Measurements from ENCODE around the gene SRSF12. TPM values are rescaled to one million over a fixed set of nuclear protein-coding genes. Genes with fewer than 3 reads are reported as not detected.

The SRSF12 gene
- 0.41 TPM for polyA plus RNA-seq

DNA sequence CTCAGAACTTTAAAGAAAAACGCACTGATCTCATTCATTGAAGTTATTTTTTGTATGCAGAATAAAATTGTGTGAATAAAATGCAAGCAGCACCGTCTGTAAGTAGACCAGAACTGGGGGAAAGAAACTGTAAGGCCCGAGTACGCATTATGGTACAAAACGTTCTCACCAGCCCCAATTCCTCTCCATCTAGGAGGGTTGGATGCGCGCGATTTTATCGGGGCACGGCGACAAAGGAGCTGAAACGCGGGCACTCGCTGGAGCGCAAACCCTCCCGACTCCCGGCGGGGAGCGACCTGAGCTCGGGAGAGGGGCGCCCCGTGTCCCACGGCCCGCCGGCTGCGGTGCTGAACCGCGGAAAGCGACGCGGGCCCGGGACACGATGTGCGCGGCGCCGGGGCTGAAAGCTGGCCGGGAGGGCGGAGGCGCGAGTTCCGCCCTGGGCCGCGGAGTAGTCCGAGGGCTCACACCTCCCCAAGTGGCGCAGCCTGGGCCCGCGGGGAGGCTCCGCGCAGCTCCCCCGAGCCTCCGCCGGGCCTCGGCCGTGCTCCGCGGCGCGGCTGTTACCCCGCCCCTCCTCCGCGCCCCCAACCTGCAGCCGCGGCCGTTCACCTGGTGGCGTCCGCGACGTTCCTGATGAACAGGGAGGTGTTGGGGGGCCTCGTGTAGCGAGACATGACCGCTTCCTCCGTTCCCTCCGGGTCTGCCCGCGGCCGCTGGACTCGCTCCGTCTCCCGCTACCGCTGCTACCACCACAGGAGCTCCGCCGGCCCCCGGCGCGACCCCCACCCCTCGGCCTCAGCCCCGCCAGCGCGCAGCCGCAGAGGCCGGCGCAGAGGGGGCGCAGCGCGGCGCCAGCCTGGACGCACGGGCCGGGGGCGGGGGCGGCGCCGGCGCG lies at the start of gene SRSF12:
TSS of gene SRSF12 (minus strand) at position 861 of the 898 bp plus-strand sequence. CDS start at position 677, 184 bp downstream.
- H3K27ac Mint-ChIP-seq: peak within 1 kb of the TSS in 1 of 3 donors; percentile 23
- no peaks in the 10 kb centered on the region for H3K9me3 Mint-ChIP-seq
- H3K36me3 Mint-ChIP-seq: peaks cover 2% of the 10 kb centered on the region
- peak within 1 kb of the TSS; percentile 84 to 95 (median 88) for H3K4me3 Mint-ChIP-seq
- H3K4me1 Mint-ChIP-seq: peaks cover 6 to 7% (median 6%) of the 10 kb centered on the region in 3 donors
- peaks cover 5% of the 10 kb centered on the region for H3K27me3 Mint-ChIP-seq

DNA sequence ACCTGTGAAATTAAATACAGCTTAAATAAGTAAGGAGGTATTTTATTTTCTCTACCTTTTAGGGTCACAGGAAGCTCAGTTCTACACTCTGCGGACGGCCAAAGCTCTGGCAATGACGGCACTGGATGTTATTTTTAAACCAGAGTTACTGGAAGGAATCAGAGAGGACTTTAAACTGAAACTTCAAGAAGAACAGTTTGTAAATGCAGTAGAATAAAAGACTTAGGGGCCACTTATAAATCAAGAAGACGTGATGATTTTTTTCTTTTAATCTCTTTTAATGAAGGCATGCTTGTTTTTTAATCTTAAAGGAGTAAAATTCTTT lies 44.1 kb upstream of the SRSF12 start:
- Mint-ChIP-seq H3K27ac (no peak overlapping the region), H3K36me3 (peaks cover 16% of the 10 kb centered on the region), H3K27me3 (no peaks in the 10 kb centered on the region), H3K4me1 (no peaks in the 10 kb centered on the region), H3K9me3 (no peaks in the 10 kb centered on the region), H3K4me3 (no peak overlapping the region)

DNA sequence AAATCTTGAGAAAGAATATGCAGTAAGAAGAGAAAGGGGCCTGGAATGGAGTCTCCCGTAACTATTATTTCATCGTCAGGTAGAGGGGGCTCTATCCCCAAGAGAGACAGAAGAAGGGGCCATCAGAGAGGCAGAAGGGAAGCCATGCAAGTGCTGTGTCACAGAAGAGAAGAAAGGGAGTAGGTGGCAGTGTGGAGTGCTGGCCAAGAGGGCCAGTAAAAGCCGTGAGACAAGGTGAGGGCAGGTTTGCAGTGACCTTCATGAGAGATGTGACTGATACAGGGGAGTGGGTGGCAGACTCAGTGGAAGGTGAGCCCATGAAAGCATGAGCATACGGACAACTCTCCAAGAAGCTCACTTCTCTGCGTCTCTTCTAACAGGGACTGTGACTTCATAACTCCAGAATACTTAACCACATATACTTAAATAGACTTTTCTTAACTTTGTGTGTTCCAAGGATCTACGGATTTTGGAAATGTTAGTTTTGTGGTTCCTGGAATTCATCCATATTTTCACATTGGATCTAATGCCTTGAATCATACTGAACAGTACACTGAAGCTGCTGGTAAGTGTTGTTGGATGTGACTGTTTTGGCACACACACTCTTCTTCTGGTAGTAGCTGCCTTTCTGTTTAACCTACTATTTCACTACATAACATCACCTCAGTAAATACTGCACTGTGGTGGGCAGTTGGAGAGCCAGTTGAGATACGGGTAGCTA lies 43.6 kb upstream of the SRSF12 start:
- H3K27me3 Mint-ChIP-seq: no peaks in the 10 kb centered on the region
- H3K4me3 Mint-ChIP-seq: no peak overlapping the region
- no peaks in the 10 kb centered on the region for H3K9me3 Mint-ChIP-seq
- H3K27ac Mint-ChIP-seq: no peak overlapping the region
- peaks cover 0 to 2% (median 0%) of the 10 kb centered on the region in 3 donors for H3K4me1 Mint-ChIP-seq
- H3K36me3 Mint-ChIP-seq: peaks cover 17% of the 10 kb centered on the region

DNA sequence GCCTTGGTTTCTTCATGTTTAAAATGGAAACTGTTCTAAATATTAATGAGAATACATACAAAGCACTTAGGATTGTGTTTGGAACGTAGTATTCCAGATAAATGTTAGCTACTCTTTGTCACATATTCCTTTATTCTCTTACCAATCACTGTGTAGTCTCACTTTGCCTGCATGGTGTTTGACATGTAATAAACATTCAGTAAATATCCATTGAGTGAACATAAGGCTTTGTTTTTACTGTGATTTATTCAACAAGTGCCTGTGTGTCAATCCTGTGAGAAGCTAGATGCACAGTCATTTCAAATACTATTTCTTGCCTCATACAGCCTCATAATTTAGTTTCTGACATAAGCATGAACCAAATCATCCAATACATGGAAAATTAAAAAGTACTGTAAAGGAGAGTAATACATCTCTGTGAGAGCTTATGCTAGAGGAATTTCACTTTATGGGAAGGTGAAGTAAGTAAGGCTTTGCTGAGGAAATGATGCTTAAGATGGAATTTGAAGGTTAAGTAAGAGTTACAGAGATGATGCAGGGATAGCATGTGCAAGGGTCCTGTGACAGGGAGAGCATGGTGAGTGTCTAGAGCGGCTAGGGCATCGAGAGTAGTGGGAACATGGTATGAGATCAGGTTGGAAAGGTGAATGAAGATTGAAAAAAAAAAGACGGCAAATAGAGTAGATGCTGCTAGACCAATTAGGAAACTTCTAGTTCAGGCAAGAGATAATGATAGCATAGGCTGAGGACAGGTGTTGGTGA lies 42.6 kb upstream of the SRSF12 start:
- Mint-ChIP-seq H3K4me3 (peak overlapping the region in 1 of 4 donors; percentile 28), H3K27ac (no peak overlapping the region), H3K27me3 (no peaks in the 10 kb centered on the region), H3K36me3 (peaks cover 18% of the 10 kb centered on the region), H3K4me1 (peaks cover 0 to 3% (median 0%) of the 10 kb centered on the region in 3 donors), H3K9me3 (no peaks in the 10 kb centered on the region)

DNA sequence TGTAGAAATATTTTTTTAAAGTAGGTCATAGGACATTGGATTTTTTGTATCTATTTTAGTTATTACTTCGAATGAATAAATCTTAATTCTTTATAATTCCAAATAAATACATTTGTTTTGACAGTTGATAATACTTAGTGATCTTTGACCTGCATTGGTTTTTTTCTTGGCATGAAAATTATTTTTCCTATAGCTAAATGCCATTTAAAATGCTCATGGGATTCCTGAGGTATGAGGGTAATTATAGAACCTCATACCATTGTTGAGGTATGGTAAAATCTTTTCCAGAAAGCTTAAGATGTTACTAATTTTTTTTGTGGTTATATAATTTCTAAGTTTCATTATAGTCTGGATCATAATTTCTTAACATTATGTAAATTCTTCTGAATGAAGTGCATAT lies 36.3 kb upstream of the SRSF12 start:
- no peak overlapping the region for H3K27ac Mint-ChIP-seq
- H3K4me3 Mint-ChIP-seq: no peak overlapping the region
- H3K4me1 Mint-ChIP-seq: peaks cover 0 to 10% (median 7%) of the 10 kb centered on the region in 3 donors
- H3K36me3 Mint-ChIP-seq: peaks cover 8% of the 10 kb centered on the region
- no peaks in the 10 kb centered on the region for H3K27me3 Mint-ChIP-seq
- no peaks in the 10 kb centered on the region for H3K9me3 Mint-ChIP-seq

DNA sequence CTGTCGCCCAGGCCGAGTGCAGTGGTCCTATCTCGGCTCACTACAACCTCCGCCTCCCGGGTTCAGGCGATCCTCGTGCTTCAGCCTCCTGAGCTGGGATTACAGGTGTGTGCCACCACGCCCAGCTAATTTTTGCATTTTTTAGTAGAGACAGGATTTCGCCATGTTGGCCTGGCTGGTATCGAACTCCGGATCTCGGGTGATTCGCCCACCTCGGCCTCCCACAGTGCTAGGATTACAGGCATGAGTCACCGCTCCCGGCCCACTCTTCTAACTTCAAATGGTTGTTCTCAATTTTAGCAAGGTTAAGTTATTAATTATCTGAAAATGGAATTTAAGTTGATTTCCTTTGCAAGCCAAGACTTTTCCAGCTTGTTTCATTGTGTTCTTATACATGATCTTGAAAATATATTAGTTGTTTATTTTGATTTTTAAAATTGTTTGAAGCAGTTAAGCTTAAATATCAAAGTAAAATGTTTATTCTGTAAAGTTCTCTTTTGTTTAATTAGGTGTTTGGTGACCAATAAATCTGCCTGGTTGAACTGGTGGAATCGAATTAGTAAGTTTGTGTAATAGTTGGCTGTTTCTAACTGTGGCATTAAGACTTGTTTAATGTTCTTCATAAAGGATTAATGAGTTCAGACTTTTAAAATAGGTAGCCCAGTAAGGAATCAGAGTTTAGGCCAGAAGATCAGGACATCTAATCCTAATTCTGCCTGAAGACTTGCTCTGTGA lies 30.3 kb upstream of the SRSF12 start:
- H3K9me3 Mint-ChIP-seq: no peaks in the 10 kb centered on the region
- peak overlapping the region in 1 of 3 donors; percentile 10 for H3K27ac Mint-ChIP-seq
- no peaks in the 10 kb centered on the region for H3K27me3 Mint-ChIP-seq
- no peaks in the 10 kb centered on the region for H3K36me3 Mint-ChIP-seq
- peak overlapping the region in 2 of 4 donors; percentile 28 to 55 for H3K4me3 Mint-ChIP-seq
- peaks cover 16 to 35% (median 34%) of the 10 kb centered on the region in 3 donors for H3K4me1 Mint-ChIP-seq

DNA sequence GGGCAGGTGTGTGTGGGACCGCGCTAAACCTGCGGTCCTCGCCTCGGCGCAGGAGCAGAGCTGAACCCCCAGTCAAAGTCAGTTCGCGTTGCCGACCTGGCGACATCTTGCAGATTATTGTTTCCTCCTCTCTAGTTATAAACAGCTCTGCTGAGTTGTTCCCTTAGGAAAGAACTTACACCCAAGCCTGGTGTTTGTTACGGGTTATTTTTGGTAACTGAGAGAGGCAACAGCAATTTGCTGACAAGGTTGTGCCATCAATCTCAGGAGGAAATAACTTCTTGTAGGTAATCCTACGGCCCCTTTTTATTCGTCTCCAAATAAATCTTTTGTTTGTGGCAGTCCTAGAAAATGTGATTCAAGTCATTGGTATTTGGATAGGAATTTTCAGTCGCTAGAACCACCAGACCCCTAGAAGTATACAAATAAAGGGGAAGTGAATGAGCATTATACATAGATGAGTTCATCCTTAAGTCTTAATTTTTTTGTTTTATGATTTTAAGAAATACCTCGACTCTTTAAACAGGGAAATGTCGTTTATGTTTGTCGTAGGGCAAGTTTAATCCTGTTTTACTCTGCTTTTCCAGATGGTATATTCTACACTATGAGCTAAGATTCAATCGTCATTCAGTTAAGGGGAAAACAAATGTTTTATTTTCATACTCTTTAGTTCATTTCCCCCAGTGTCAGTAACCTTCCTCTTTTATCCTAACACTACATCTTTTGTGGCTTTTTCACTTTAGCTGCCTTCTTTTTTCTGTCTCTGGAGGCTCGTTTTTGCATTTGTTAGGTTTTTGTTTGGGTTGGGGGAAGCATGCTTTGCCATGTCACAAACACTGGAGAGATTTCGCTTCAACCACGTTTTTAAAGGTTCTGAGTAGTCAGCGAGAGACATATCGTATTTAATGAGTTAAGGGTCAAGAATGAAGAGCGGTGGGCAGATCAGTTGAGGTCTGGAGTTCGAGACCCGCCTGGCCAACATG lies 29.1 kb upstream of the SRSF12 start:
- peaks cover 18 to 34% (median 30%) of the 10 kb centered on the region in 3 donors for H3K4me1 Mint-ChIP-seq
- no peaks in the 10 kb centered on the region for H3K9me3 Mint-ChIP-seq

DNA sequence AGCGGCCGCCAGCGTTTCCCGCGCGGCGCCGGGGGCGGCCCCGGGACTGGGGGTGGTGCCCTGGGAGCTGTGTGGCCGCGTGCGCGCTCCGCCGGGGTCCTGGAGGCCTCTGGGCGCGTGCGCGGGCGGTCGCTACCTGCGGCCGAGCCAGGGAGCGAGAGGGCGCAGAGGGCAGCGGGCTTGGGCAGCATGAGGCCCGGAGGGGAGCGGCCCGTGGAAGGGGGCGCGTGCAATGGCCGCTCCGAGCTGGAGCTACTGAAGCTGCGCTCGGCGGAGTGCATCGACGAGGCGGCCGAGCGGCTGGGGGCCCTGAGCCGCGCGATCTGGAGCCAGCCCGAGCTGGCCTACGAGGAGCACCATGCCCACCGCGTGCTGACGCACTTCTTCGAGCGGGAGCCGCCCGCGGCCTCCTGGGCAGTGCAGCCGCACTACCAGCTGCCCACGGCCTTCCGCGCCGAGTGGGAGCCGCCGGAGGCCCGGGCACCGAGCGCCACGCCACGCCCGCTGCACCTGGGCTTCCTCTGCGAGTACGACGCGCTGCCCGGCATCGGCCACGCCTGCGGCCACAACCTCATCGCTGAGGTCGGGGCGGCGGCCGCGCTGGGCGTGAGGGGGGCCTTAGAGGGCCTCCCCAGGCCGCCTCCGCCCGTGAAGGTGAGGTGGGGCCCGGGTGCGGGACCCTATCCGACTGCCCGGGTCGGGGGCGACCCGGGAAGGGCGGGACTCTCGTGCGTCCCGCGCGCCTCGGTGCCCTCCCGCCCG lies 28.3 kb upstream of the SRSF12 start, which contains the start of gene PM20D2:
TSS of gene PM20D2 (plus strand) at position 100 of the 762 bp plus-strand sequence. CDS start at position 190, 90 bp downstream.
- H3K27ac Mint-ChIP-seq: peak within 1 kb of the TSS; percentile 18 to 95 (median 83)
- H3K9me3 Mint-ChIP-seq: no peaks in the 10 kb centered on the region
- no peaks in the 10 kb centered on the region for H3K27me3 Mint-ChIP-seq
- H3K4me3 Mint-ChIP-seq: peak within 1 kb of the TSS; percentile 93 to 98 (median 96)
- H3K4me1 Mint-ChIP-seq: peaks cover 19 to 34% (median 30%) of the 10 kb centered on the region in 3 donors
- H3K36me3 Mint-ChIP-seq: peaks cover 5% of the 10 kb centered on the region

More for the DNA sequence above, 29.1 kb upstream of the SRSF12 start:
- H3K27ac Mint-ChIP-seq: peak overlapping the region in 2 of 3 donors; percentile 11 to 83
- H3K27me3 Mint-ChIP-seq: no peaks in the 10 kb centered on the region
- H3K4me3 Mint-ChIP-seq: peak overlapping the region; percentile 84 to 94 (median 92)
- H3K36me3 Mint-ChIP-seq: peaks cover 4% of the 10 kb centered on the region

DNA sequence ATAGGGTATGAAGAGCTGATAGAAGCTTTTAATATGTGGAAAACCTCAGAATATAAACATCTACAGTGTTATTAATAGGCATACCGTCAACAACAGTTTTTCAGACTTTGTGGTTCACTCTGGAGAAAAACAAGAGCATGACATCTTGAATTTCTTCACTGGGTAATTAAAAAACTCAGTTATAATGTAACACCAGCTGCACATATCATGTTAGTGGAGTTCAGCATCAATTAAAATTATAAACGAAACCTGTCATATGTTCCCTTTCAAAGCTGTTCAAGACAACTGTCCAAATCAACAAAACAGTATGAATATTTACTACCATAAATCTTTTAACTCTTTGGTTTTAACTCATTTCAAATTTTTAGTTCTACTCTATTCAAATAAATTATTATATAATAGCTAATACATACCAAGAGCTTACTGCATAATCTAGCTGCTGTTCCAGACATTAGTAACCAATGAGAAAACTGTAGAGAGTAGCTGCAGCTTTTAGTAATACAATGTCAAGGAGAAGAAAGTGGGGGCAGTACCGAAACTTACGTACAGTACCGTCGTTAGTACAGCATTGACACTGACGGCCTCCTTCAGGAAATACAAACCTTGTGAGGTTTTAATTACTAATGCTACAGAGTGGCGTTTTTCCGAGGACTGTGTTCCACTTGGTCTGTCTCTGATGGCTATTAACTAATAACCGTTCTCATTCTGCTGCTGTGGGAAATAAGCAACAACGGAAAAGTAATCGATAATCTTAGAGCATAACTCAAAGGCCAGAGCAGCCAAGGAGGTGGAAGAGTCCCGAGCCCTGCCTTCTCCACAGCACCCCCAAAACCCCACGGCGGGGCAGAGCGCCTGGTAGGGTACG lies 27.5 kb upstream of the SRSF12 start:
- Mint-ChIP-seq H3K36me3 (peaks cover 5% of the 10 kb centered on the region), H3K4me1 (peaks cover 19 to 34% (median 30%) of the 10 kb centered on the region in 3 donors), H3K27ac (peak overlapping the region; percentile 18 to 95 (median 80)), H3K9me3 (no peaks in the 10 kb centered on the region), H3K4me3 (peak overlapping the region; percentile 93 to 98 (median 96)), H3K27me3 (no peaks in the 10 kb centered on the region)

DNA sequence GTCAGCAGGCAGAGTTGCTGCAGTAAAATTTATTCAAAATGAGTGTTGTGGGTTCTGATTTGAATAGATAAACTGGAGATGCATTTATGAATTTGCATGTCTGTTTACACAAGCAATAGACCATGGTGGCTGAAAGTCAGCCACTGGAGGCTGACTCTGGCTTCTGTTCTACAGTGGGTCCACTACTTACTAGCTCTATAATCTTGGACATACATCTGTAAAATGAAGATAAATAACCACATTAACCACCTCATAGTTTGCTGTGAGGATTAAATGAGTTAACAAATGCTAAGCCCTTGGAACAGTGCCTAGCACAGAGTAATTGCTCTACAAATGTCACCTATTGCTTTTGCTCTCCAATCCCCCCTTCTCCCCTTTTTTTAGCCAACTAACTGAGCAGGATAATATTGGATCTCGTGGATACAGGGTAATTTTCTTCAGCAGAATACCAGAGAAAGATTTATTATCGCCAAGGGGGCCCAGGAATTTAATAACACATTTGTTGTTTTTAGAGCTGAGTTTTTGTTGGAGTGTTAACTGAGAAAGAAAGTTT lies 26.6 kb upstream of the SRSF12 start:
- no peaks in the 10 kb centered on the region for H3K9me3 Mint-ChIP-seq
- peak overlapping the region; percentile 5 to 97 (median 36) for H3K4me3 Mint-ChIP-seq
- no peaks in the 10 kb centered on the region for H3K27me3 Mint-ChIP-seq
- peaks cover 19 to 30% (median 30%) of the 10 kb centered on the region in 3 donors for H3K4me1 Mint-ChIP-seq
- peaks cover 5% of the 10 kb centered on the region for H3K36me3 Mint-ChIP-seq
- peak overlapping the region in 1 of 3 donors; percentile 55 for H3K27ac Mint-ChIP-seq

DNA sequence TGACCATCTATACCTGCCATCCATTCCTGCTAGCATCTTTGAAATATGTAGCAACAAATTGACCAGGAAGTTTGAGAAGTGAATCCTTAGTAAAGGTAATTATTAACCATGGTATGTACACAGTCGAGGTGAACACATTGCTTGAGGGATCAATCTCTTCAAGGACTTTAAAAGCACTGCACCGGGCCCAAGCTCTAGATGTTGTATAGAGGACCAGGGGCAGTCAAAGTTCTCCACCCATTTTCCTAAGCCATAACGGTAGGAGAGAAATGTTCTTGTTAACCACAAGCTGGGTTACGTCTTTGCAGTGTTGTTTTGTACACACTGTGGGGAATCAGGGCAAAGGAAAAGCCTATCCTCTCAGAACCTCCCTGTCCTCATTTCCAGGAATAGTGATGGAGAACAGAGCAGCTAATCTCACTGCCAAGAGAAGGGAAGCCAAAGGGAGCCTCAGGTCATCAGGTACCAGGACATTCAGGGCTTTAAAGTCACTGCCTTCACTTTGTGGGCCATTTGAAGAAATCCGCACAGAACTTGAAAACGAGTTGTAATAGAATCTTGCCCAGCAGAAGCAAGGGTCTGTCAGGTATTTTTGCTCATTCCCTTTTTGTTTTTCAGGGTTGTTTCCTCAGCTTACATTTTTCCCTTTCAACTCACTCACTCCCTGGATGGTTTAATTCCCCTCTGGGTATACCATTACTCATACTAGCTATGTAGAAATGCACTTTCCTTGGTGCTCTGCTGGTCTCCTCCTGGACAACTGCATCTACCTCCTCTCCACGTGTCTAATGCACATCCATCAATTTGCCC lies 22.7 kb upstream of the SRSF12 start:
- Mint-ChIP-seq H3K9me3 (no peaks in the 10 kb centered on the region), H3K4me3 (peak overlapping the region in 1 of 4 donors; percentile 15), H3K4me1 (peaks cover 9 to 14% (median 11%) of the 10 kb centered on the region in 3 donors), H3K27me3 (no peaks in the 10 kb centered on the region), H3K36me3 (peaks cover 5% of the 10 kb centered on the region), H3K27ac (no peak overlapping the region)
